IMR-90 (cell line): Measurements from ENCODE around the gene CDH3. TPM values are rescaled to one million over a fixed set of nuclear protein-coding genes. Genes with fewer than 3 reads are reported as not detected.

Experiments used
- ATAC-seq: fragments of 200-7000 bp; cut with Tn5 transposase; 2 replicates; pipeline ENCODE4 v1.9.1; 2020; ENCODE audit warnings: low read depth, mild to moderate bottlenecking, moderate library complexity
- BruUV-seq: library from RNA; stranded (reverse); fragments of 400-500 nt; replicated peaks from 2 replicates; lab custom pipeline; 2021; lab: Mats Ljungman, UMichigan
- CTCF ChIA-PET: fragments of 300-600 bp; formaldehyde crosslinking; extraction: SDS; loops from one replicate; lab custom pipeline; 2021; ENCODE audit warnings: antibody characterized with exemption; lab: Yijun Ruan, JAX
- POLR2A ChIA-PET: fragments of 300-600 bp; sonication (Branson Sonifier 250); formaldehyde crosslinking; loops from one replicate; lab custom pipeline; 2022; ENCODE audit warnings: antibody characterized with exemption; ENCODE audit not compliant: unreplicated experiment; lab: Charles Lee
- DNase-seq: peaks from one replicate; pipeline ENCODE4 v3.0.0; 2013
- H2AFZ ChIP-seq: replicated peaks from 2 replicates; pipeline ENCODE3; 2013; ENCODE audit warnings: low read length, mild to moderate bottlenecking; ENCODE audit not compliant: poor library complexity
- H2AK5ac ChIP-seq: 2 replicates; pipeline ENCODE4 v1.6.1; 2013; ENCODE audit warnings: low read depth, low read length, inconsistent platforms
- H2AK9ac ChIP-seq: replicated peaks from 2 replicates; pipeline ENCODE3; 2013; ENCODE audit warnings: mild to moderate bottlenecking, low read depth, low read length, moderate library complexity; ENCODE audit not compliant: poor library complexity
- H2BK120ac ChIP-seq: 2 replicates; pipeline ENCODE4 v1.6.1; 2013; ENCODE audit warnings: low read depth, low read length, inconsistent platforms
- H2BK15ac ChIP-seq: 3 replicates; pipeline ENCODE4 v1.6.1; 2013; ENCODE audit warnings: low read depth, low read length, inconsistent platforms
- H2BK20ac ChIP-seq: 2 replicates; pipeline ENCODE4 v1.6.1; 2013; ENCODE audit warnings: low read depth, mild to moderate bottlenecking, inconsistent platforms, low read length, moderate library complexity
- H2BK5ac ChIP-seq: 2 replicates; pipeline ENCODE4 v1.6.1; 2013; ENCODE audit warnings: mild to moderate bottlenecking, low read depth, low read length, inconsistent platforms; ENCODE audit not compliant: poor library complexity, severe bottlenecking
- H3K14ac ChIP-seq: replicated peaks from 2 replicates; pipeline ENCODE4 v1.6.1; 2013; ENCODE audit warnings: low read depth, low read length, inconsistent platforms
- H3K18ac ChIP-seq: 2 replicates; pipeline ENCODE4 v1.6.1; 2013; ENCODE audit warnings: low read depth, low read length, control low read depth
- H3K23ac ChIP-seq: 2 replicates; pipeline ENCODE4 v1.6.1; 2013; ENCODE audit warnings: low read depth, low read length, inconsistent platforms
- H3K27ac ChIP-seq: 2 replicates; pipeline ENCODE4 v1.5.1; 2013; ENCODE audit warnings: mild to moderate bottlenecking, control low read depth, low read length; ENCODE audit not compliant: insufficient read depth
- H3K27me3 ChIP-seq: 2 replicates; pipeline ENCODE4 v1.6.1; 2013; ENCODE audit warnings: low read length; ENCODE audit not compliant: control insufficient read depth, insufficient read depth
- H3K36me3 ChIP-seq: 2 replicates; pipeline ENCODE4 v1.6.1; 2013; ENCODE audit warnings: low read length, mixed read lengths; ENCODE audit not compliant: control insufficient read depth, insufficient read depth
- H3K4ac ChIP-seq: 2 replicates; pipeline ENCODE4 v1.6.1; 2013; ENCODE audit warnings: low read depth, low read length, inconsistent platforms
- H3K4me1 ChIP-seq: 2 replicates; pipeline ENCODE4 v1.6.1; 2013; ENCODE audit warnings: low read length, mixed read lengths; ENCODE audit not compliant: control insufficient read depth, insufficient read depth
- H3K4me2 ChIP-seq: 2 replicates; pipeline ENCODE4 v1.6.1; 2013; ENCODE audit warnings: low read depth, mild to moderate bottlenecking, control low read depth, low read length, moderate library complexity
- H3K4me3 ChIP-seq: 2 replicates; pipeline ENCODE4 v1.5.1; 2013; ENCODE audit warnings: low read depth, mild to moderate bottlenecking, control low read depth, low read length, moderate library complexity; ENCODE audit not compliant: insufficient read depth
- H3K56ac ChIP-seq: 2 replicates; pipeline ENCODE4 v1.6.1; 2013; ENCODE audit warnings: low read length, inconsistent platforms; ENCODE audit not compliant: insufficient read depth; ENCODE audit errors: extremely low read depth
- H3K79me1 ChIP-seq, 2 experiments: 2 replicates each; pipeline ENCODE4 v1.6.1; 2013; ENCODE audit warnings: low read length in 2 of 2, inconsistent platforms in 1 of 2, low read depth in 1 of 2
- H3K9ac ChIP-seq: 2 replicates; pipeline ENCODE4 v1.6.1; 2013; ENCODE audit warnings: low read depth, low read length, control low read depth
- H3K9me1 ChIP-seq: 2 replicates; pipeline ENCODE4 v1.6.1; 2013; ENCODE audit warnings: low read length, inconsistent platforms; ENCODE audit not compliant: insufficient read depth
- H3K9me3 ChIP-seq: 2 replicates; pipeline ENCODE4 v1.6.1; 2013; ENCODE audit warnings: low read length; ENCODE audit not compliant: control insufficient read depth, insufficient read depth
- H4K20me1 ChIP-seq: 2 replicates; pipeline ENCODE4 v1.6.1; 2013; ENCODE audit warnings: low read length, inconsistent platforms; ENCODE audit not compliant: insufficient read depth
- H4K5ac ChIP-seq: 2 replicates; pipeline ENCODE4 v1.6.1; 2013; ENCODE audit warnings: mild to moderate bottlenecking, low read depth, low read length, control low read depth
- H4K8ac ChIP-seq, 2 experiments: 2 replicates each; pipeline ENCODE4 v1.6.1; 2013; ENCODE audit warnings: low read depth in 2 of 2, low read length in 2 of 2, control low read depth in 1 of 2, inconsistent platforms in 1 of 2
- H4K91ac ChIP-seq: 2 replicates; pipeline ENCODE4 v1.6.1; 2013; ENCODE audit warnings: low read depth, low read length, inconsistent platforms; ENCODE audit not compliant: insufficient read depth
- CEBPB ChIP-seq: IDR thresholded peaks from 2 replicates; pipeline ENCODE4 v1.6.1; 2012; ENCODE audit warnings: low read depth, low read length, improper control_type of control experiment
- CHD1 ChIP-seq: IDR thresholded peaks from 2 replicates; pipeline ENCODE4 v1.6.1; 2012; ENCODE audit warnings: low read depth, low read length, improper control_type of control experiment
- MAFK ChIP-seq: IDR thresholded peaks from 2 replicates; pipeline ENCODE4 v1.6.1; 2012; ENCODE audit warnings: low read depth, low read length, improper control_type of control experiment
- MXI1 ChIP-seq: IDR thresholded peaks from 2 replicates; pipeline ENCODE4 v1.6.1; 2012; ENCODE audit warnings: low read depth, mild to moderate bottlenecking, low read length, moderate library complexity, borderline replicate concordance
- RAD21 ChIP-seq: IDR thresholded peaks from 2 replicates; pipeline ENCODE4 v1.6.1; 2012; ENCODE audit warnings: low read length, improper control_type of control experiment
- SMC3 ChIP-seq: fragments of 150-350 bp; IDR thresholded peaks from 2 replicates; pipeline ENCODE4 v1.6.1; 2016; ENCODE audit warnings: low read depth, mild to moderate bottlenecking, antibody characterized with exemption, low read length, moderate library complexity
- WGBS, 2 experiments: methylation state at CpG; one replicate each; pipeline versions ENCODE4 v1.1.5 to v1.1.7; 2013; ENCODE audit warnings: missing lambda C conversion rate in 2 of 2; ENCODE audit not compliant: insufficient read length in 1 of 2; ENCODE audit errors: extremely low coverage in 2 of 2; 5-methylcytosine and 5-hydroxymethylcytosine counted together
- dilution Hi-C: fragments of 300-500 bp; cut with HindIII; formaldehyde crosslinking; loops from one replicate; pipeline ENCODE4 v1.14.3; 2018; ENCODE audit warnings: low sequenced_read_pairs; ENCODE audit not compliant: unreplicated experiment
- in situ Hi-C: fragments of 300-500 bp; cut with MboI; formaldehyde crosslinking; loops from 3 replicates; pipeline ENCODE4 v1.14.3; 2019; ENCODE audit warnings: low sequenced_read_pairs, inconsistent platforms, mixed read lengths
- intact Hi-C: fragments of 100-400 bp; cut with micrococcal nuclease; formaldehyde crosslinking; loops from 2 replicates; pipeline ENCODE4 v1.10.0; 2022
- polyA plus RNA-seq, 3 experiments: library from polyadenylated mRNA; depleted of rRNA; stranded (reverse); fragments of >200 nt; gene quantifications; 2 replicates each; pipeline ENCODE4 v1.2.3, GENCODE V29; 2012; ENCODE audit warnings: low replicate concordance in 1 of 3
- total RNA-seq: library from RNA; depleted of rRNA; stranded (reverse); fragments of >200 nt; gene quantifications from 2 replicates; pipeline ENCODE4 v1.2.3, GENCODE V29; 2012
- TF ChIP-seq, protein P1 (sequence below): fragments of 150-350 bp; IDR thresholded peaks from 2 replicates; pipeline ENCODE4 v1.6.1; 2016; ENCODE audit warnings: low read depth, mild to moderate bottlenecking, low read length, moderate library complexity, borderline replicate concordance

The CDH3 gene
- total and polyA plus RNA-seq, 2 of the 4 experiments (the other 2 are of a cell fraction) = not detected

DNA sequence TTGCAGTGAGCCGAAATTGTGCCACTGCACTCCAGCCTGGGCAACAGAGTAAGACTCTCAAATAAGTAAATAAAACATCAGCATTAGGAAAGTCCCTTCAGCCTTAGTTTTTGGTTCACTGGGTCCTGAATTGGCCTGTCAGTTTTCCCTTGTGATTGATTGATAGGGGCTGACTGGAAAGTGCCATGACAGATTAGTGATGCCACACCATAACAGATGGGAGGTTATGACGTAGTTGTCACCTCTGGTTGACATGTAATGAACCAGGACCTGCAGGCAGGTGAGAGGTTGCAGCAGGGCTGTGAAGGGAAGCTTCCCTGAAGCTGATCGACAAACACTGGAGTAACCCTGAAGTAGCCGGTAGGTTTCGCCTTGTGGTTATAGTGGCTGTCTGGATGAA is 41.8 kb downstream of the CDH3 start:
- H2AFZ ChIP-seq = no peak overlapping the region
- in situ Hi-C loops = no loop called here
- no peaks in the 10 kb centered on the region for H3K79me1 ChIP-seq
- ChIA-PET POLR2A (no interaction called here), CTCF (no interaction called here)
- TF ChIP-seq, protein P1, sequence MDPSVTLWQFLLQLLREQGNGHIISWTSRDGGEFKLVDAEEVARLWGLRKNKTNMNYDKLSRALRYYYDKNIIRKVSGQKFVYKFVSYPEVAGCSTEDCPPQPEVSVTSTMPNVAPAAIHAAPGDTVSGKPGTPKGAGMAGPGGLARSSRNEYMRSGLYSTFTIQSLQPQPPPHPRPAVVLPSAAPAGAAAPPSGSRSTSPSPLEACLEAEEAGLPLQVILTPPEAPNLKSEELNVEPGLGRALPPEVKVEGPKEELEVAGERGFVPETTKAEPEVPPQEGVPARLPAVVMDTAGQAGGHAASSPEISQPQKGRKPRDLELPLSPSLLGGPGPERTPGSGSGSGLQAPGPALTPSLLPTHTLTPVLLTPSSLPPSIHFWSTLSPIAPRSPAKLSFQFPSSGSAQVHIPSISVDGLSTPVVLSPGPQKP = no peak
- no peak for TF ChIP-seq CHD1
- no peak for TF ChIP-seq MXI1
- no peak for TF ChIP-seq MAFK
- no peak for TF ChIP-seq CEBPB
- TF ChIP-seq RAD21 = no peak
- TF ChIP-seq SMC3 = no peak
- H2BK15ac ChIP-seq = no peak overlapping the region
- H3K27ac ChIP-seq = no peak overlapping the region
- no peak overlapping the region for H2BK5ac ChIP-seq
- ATAC-seq = no peak
- 64% methylated on average over 3 of the region's 5 CpGs; no CpG with 5 or more reads in 1 of the 2 experiments for WGBS, 2 experiments
- intact Hi-C loops = no loop called here
- H4K20me1 ChIP-seq = no peaks in the 10 kb centered on the region
- H2AK5ac ChIP-seq = no peak overlapping the region
- DNase-seq = no peak
- no peaks in the 10 kb centered on the region for H3K4me1 ChIP-seq
- no peak overlapping the region for H2AK9ac ChIP-seq
- H2BK20ac ChIP-seq = no peak overlapping the region
- no peaks in the 10 kb centered on the region for H3K36me3 ChIP-seq
- no TSS peak for BruUV-seq
- H3K4me2 ChIP-seq = no peak overlapping the region
- dilution Hi-C loops = no loop called here
- no peak overlapping the region for H3K9ac ChIP-seq
- no peak overlapping the region for H3K4me3 ChIP-seq
- no peak overlapping the region for H3K56ac ChIP-seq
- H4K91ac ChIP-seq = no peak overlapping the region
- H4K8ac ChIP-seq = no peak overlapping the region
- H3K18ac ChIP-seq = no peak overlapping the region
- no peak overlapping the region for H3K4ac ChIP-seq
- no peaks in the 10 kb centered on the region; the same call in 1 of the 2 replicates for H3K9me3 ChIP-seq
- no peaks in the 10 kb centered on the region for H3K9me1 ChIP-seq
- no peak overlapping the region for H3K14ac ChIP-seq
- peaks cover 3% of the 10 kb centered on the region for H3K27me3 ChIP-seq
- no peak overlapping the region for H3K23ac ChIP-seq
- H2BK120ac ChIP-seq = no peak overlapping the region
- H4K5ac ChIP-seq = no peak overlapping the region
